ENCODE data around the gene PAGE1. TPM values are rescaled to one million over a fixed set of nuclear protein-coding genes. Genes with fewer than 3 reads are reported as not detected.

Gene PAGE1
- total and polyA plus RNA-seq, 10 of the 15 experiments (the other 5 are each of a cell fraction or from before 2014, with no cell fraction given) = not detected

- ChIA-PET RAD21 (ENCODE audit: unreplicated experiment) (no interaction called here), SMC1A (ENCODE audit: uncharacterized antibody, unreplicated experiment) (interaction anchor here (0.6 kb wide), 1 partner anchor 48 kb away, joined by 3 read pairs; no protein-coding TSS in a partner anchor), CTCF (no interaction called here), POLR2A (no interaction called here)
- no peaks in the 10 kb centered on the region for H3K79me2 ChIP-seq (ENCODE audit: control insufficient read depth, insufficient read depth, low read length)
- intact Hi-C loops (cut with micrococcal nuclease; ENCODE audit: unreplicated experiment) (no loop called here), in situ Hi-C loops (cut with MboI) (no loop called here)
- no peak overlapping the region for H2AFZ ChIP-seq (ENCODE audit: control insufficient read depth, low read depth, low read length)
- FAIRE-seq (no peak), ATAC-seq (no peak), DNase-seq (ENCODE audit: low read depth, low spot score) (no peak)
- no peaks in the 10 kb centered on the region; a peak in 1 of 4 replicates for H3K27me3 ChIP-seq (replicated peaks in 1 of 2; ENCODE audit: control insufficient read depth in 2 of 2, insufficient read depth in 2 of 2, low read length in 1 of 2)
- BruUV-seq (replicated peaks) = no TSS peak
- H3K27ac ChIP-seq (ENCODE audit: control insufficient read depth, insufficient read depth) = no peak overlapping the region
- H3K4me2 ChIP-seq (ENCODE audit: control insufficient read depth, insufficient read depth) = no peak overlapping the region
- no peaks in the 10 kb centered on the region for H3K9me3 ChIP-seq (replicated peaks; ENCODE audit: control insufficient read depth, insufficient read depth, low read length)
- no peak overlapping the region for H3K4me3 ChIP-seq
- H4K20me1 ChIP-seq (ENCODE audit: control insufficient read depth, insufficient read depth) = no peaks in the 10 kb centered on the region
- H3K36me3 ChIP-seq (ENCODE audit: control insufficient read depth in 2 of 2, insufficient read depth in 2 of 2, low read length in 1 of 2) = no peaks in the 10 kb centered on the region
- H3K9ac ChIP-seq (ENCODE audit: control insufficient read depth, insufficient read depth, low read length) = no peak overlapping the region
- H3K4me1 ChIP-seq (ENCODE audit: control insufficient read depth, insufficient read depth, low read length) = no peaks in the 10 kb centered on the region
- WGBS (ENCODE audit: insufficient coverage, insufficient replicate concordance, low lambda C conversion rate, missing lambda C conversion rate) = 33% methylated on average over 2 of the region's 2 CpGs
- TF ChIP-seq RAD51 (IDR thresholded peaks at IDR 0.05) (no peak), CREM (IDR thresholded peaks at IDR 0.05; ENCODE audit: low read depth) (no peak), CBX5 (IDR thresholded peaks at IDR 0.05; ENCODE audit: low read depth) (no peak), ZBED1 (IDR thresholded peaks at IDR 0.05; ENCODE audit: borderline replicate concordance) (no peak), MEF2A (IDR thresholded peaks at IDR 0.05; ENCODE audit: insufficient read depth, low read depth, low read length) (no peak), SREBF2 (IDR thresholded peaks at IDR 0.05; ENCODE audit: low read length) (no peak), RELA (IDR thresholded peaks at IDR 0.05; ENCODE audit: borderline replicate concordance, partially characterized antibody) (no peak), RBBP5 (conservative IDR thresholded peaks at IDR 0.05) (no peak), FOXM1 (IDR thresholded peaks at IDR 0.05; ENCODE audit: low read depth, low read length) (no peak), TCF3 (IDR thresholded peaks at IDR 0.05; ENCODE audit: borderline replicate concordance, insufficient read depth, low read depth, low read length) (no peak), SKIL (IDR thresholded peaks at IDR 0.05; ENCODE audit: low read depth, poor library complexity, severe bottlenecking) (no peak), CBX3 (IDR thresholded peaks at IDR 0.05; ENCODE audit: borderline replicate concordance, low read depth) (no peak)
- TF ChIP-seq, protein P1, sequence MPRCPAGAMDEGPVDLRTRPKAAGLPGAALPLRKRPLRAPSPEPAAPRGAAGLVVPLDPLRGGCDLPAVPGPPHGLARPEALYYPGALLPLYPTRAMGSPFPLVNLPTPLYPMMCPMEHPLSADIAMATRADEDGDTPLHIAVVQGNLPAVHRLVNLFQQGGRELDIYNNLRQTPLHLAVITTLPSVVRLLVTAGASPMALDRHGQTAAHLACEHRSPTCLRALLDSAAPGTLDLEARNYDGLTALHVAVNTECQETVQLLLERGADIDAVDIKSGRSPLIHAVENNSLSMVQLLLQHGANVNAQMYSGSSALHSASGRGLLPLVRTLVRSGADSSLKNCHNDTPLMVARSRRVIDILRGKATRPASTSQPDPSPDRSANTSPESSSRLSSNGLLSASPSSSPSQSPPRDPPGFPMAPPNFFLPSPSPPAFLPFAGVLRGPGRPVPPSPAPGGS (IDR thresholded peaks at IDR 0.05; ENCODE audit: borderline replicate concordance, insufficient read depth, low read depth, low read length, poor library complexity, severe bottlenecking) = no peak
- TF ChIP-seq, protein P2, sequence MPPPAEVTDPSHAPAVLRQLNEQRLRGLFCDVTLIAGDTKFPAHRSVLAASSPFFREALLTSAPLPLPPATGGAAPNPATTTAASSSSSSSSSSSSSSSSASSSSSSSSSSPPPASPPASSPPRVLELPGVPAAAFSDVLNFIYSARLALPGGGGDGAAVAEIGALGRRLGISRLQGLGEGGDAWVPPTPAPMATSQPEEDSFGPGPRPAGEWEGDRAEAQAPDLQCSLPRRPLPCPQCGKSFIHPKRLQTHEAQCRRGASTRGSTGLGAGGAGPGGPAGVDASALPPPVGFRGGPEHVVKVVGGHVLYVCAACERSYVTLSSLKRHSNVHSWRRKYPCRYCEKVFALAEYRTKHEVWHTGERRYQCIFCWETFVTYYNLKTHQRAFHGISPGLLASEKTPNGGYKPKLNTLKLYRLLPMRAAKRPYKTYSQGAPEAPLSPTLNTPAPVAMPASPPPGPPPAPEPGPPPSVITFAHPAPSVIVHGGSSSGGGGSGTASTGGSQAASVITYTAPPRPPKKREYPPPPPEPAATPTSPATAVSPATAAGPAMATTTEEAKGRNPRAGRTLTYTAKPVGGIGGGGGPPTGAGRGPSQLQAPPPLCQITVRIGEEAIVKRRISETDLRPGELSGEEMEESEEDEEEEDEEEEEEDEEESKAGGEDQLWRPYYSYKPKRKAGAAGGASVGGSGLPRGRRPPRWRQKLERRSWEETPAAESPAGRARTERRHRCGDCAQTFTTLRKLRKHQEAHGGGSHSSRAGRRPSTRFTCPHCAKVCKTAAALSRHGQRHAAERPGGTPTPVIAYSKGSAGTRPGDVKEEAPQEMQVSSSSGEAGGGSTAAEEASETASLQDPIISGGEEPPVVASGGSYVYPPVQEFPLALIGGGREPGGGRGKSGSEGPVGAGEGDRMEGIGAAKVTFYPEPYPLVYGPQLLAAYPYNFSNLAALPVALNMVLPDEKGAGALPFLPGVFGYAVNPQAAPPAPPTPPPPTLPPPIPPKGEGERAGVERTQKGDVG (CRISPR knock-in tag; IDR thresholded peaks at IDR 0.05) = no peak
- TF ChIP-seq, protein P3, sequence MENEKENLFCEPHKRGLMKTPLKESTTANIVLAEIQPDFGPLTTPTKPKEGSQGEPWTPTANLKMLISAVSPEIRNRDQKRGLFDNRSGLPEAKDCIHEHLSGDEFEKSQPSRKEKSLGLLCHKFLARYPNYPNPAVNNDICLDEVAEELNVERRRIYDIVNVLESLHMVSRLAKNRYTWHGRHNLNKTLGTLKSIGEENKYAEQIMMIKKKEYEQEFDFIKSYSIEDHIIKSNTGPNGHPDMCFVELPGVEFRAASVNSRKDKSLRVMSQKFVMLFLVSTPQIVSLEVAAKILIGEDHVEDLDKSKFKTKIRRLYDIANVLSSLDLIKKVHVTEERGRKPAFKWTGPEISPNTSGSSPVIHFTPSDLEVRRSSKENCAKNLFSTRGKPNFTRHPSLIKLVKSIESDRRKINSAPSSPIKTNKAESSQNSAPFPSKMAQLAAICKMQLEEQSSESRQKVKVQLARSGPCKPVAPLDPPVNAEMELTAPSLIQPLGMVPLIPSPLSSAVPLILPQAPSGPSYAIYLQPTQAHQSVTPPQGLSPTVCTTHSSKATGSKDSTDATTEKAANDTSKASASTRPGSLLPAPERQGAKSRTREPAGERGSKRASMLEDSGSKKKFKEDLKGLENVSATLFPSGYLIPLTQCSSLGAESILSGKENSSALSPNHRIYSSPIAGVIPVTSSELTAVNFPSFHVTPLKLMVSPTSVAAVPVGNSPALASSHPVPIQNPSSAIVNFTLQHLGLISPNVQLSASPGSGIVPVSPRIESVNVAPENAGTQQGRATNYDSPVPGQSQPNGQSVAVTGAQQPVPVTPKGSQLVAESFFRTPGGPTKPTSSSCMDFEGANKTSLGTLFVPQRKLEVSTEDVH (IDR thresholded peaks at IDR 0.05; ENCODE audit: low read depth, partially characterized antibody) = no peak
Observed at GRCh38 chrX:49675075-49675719, 20.6 kb downstream of the PAGE1 start.
